Fibroblast of upper back skin (primary cell): ENCODE measurements around the gene ME3.

Experiments
- DNase-seq: peaks from one replicate; pipeline ENCODE4 v3.0.0-alpha.2; 2013

The ME3 gene

DNA sequence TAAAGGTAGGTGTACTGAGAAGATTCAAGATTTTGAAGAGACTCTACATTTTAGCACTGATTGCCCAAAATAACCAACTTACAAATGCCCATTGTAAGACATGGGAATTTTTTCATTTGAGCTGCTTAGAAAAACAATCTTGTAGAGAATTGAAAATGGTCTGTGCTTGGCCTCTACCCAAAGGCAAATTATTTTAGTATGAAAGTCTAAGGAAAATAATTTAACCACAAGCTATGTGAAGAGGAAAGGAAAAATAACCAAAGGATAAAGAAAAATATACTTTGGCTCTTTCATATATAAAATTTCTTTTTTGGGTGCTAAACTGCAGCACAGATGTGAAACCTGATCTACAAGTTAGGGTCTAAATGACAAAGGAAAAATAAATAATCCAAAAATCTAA, 54.9 kb downstream of the ME3 start:
- peak; percentile 55 for DNase-seq

DNA sequence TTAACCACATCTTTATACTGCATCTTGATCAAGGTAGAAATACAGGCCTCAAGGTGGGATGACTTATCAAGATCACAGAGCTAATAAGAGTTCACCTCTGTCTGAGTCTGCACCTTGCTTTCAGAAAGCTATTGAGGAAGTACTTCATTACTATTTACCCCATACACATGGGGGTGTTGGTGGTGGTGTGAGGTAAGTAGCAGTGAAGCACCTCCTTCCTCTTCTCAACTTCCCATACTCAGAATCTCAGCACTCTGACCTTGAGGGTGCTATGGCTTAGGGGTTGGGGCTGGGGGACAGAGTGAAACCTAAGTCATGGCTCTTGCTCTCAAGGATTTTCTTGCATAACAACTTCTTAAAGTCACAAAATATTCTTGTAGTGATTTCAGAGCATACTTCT, 56.9 kb downstream of the ME3 start:
- no peak for DNase-seq

DNA sequence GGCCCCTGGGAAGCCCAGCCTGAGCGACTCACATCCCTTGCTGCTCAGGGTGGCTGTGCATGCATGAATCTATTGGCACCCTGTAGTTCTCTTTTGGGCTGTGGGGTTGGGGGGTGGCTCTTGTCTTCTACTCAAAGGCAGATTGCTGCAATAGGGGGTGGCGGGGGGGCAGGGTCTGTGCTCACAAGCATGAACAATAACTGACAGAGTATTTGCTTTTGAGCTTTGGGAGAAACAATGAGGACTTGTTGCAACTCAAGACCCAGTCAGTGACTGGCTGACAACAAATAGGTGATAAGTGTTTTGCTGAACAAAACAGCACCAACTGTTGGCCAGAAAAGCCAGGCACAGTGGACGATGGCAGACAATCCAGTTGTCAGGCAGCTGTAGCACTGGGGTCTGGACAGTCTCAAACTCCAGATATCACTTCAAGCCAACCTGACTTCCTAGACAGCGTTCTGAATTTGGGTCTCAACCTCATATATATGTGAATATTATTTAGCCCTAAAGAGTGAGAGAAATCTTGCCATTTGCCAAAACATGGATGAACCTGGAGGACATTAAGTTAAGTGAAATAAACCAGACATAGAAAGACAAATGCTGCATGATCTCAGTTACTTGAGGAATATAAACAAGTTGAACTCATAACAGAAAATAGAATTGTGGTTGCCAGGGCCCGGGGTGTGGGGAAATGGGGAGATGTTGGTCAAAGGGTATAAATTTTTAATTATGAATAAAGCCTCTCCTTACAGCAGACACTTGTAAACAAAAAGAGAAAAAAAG, 61.7 kb downstream of the ME3 start:
- DNase-seq: no peak

DNA sequence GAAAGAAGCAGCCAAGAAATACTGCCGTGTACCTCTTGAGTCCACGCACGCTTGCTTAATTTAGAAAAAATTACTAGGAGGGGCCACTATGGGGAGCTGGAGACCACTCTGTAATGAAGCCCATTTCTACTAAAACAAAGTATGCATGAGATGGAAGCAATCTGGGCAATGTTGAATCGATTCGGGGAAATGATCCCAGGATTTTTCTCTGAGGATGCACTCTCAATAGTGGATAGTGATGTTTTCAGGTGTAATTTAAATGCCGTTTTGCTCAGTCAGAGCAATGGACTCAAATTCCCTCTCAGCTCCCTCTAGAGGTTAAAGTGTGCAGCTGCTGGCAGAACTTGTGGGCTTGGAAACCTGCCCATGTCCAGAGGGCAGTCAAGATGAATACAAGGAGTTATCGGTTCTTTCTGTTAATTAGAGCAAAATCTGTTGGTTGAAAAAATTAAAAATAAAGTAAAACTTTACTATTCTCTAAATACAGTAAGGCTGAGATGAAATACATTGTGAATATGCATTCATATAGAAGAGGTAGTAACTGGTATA, 64.1 kb downstream of the ME3 start:
- DNase-seq: peak; percentile 72

GRCh38 chr11:86606836-86607481, 65.5 kb downstream of the ME3 start:
- peak; percentile 57 for DNase-seq

DNA sequence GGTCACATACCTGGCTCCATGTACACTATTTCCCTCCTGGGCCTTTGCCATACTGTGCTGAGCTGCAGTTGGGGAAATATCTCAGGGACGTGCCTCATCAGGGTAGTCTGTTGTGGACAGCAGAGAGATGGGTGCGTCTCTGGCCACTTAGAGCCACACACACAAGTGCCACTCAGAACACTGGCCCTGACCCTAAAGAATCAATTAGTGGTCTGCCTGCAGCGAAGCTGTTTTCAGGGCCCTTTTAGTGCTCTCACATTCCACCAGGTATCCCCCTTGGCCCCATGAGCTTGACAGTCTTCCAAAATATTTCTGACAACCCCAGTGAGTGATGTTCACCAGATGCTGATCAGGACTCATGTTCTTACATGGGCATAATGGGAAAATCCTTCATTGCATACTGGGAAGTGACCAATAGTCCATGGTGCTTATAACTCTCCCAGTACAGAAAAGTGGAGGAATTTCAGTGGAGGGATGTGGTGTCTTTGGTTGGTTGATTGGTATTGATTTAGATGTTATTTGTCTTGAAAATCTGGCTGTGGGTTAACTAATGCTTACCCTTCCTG, 66.1 kb downstream of the ME3 start:
- DNase-seq: peak; percentile 63

GRCh38 chr11:86596861-86597586, 75.4 kb downstream of the ME3 start:
- DNase-seq: peak; percentile 32

DNA sequence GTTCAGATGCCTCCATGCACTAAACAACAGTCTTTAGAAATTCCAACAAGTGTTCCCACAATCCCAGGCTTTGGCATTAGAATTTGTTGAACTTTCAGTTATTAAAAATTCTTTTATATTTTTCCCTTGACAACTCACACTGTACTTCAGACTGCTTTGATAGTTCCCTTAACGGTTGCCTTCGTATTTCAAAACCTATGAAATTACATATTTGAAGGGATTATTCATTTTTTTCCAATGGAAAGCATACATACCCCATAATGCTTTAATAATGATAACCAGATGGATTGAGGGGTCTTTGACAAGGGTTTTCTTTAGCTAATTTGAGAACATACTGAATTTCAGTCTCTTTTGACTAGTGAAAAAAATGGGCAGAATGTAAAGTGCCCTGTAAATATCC, 76.5 kb downstream of the ME3 start:
- DNase-seq: no peak

- DNase-seq: no peak
These were observed 77.0 kb downstream of the ME3 start for GRCh38 chr11:86595451-86595850.

GRCh38 chr11:86594746-86595145, 77.7 kb downstream of the ME3 start:
- DNase-seq: peak; percentile 38

DNA sequence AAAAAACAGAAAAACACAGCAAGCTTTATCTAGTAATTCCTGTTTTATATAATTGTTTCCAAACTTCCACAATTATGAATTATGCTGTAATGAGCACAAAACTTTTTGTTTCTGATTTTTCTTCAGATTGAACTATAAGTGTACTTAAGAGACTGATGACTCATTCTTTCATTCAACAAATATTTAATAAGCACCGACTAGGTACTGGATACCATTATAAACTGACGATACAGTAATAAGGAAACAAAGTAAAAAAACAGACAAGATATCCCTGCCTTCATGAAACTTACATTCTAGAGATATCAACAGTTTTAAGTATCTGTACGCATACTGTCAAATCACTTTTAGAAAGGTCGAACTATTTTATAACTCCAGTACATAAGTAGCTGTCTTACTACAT, 78.6 kb downstream of the ME3 start:
- no peak for DNase-seq

DNA sequence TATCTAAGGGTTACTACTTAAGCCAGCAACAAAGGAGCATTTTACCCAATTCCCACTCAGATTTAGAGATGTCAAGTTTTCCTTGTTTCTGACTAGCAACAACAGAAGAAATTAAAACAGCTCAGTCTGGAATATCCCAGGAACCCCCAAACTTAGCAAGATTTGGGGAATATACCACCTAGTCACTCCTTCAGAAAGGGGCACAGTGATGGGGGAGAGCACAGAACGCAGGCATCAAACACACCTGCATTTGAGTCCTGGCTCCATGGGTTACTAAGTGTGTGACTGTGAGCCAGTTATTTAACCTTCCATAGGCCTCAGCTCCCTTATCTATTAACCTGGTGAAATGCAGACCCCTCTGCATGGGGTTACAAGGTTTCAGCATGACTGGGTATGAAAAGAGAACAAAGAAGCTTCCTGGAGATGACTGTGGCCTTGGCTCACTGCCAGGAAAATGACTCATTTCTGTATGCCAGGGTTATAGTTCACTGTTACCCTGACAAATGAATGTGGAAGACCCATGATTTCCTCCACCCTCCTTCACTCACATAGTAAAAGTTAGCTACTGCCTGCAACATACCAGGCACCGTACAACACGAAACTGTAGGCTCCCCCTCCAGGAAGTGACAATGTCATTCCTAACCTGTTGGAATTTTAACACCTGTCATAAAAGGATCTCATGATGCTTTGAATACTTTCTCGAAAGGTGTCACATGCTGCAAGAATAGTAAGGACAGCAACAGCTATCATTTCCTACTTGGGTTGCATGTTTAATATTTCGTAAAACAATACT, 79.6 kb downstream of the ME3 start:
- peak; percentile 72 for DNase-seq

DNA sequence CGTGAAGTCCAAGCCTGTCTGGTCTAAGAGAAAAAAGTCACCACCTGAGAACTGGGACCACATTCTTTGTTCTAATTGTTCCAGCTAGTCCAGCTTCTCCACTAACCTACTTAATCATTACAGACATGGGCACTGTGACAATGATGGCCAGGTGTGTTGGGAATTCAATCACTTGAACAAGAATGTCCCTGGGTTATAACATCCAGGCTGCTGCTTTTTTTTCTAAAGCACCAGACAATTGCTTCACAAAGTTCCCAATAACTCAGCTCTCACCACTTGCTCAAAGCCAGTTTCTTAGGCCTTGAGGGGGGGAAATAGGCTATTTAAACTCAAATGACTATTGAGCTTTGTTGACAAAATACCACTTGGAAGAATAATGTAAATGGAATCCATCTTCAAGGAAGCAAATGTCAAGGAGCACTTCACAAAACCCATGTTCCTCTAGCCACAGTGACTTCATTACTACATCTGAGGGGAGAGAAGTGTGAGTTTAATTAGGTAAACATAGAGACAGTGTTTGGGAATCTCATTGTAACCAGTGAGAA, 80.3 kb downstream of the ME3 start:
- DNase-seq: peak; percentile 44

DNA sequence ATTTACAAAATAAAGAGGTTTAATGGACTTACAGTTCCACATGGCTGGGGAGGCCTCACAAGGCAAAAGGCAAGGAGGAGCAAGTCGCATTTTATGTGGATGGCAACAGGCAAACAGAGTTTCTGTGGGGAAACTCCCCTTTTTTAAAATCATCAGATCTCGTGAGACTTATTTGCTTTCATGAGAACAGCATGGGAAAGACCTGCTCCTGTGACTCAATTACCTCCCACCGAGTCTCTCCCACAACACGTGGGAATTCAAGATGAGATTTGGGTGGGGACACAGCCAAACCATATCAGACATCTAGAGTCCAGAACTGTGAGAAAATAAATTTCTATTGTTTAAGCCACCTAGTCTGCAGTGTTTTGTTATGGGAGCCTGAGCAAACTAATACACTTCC, 80.8 kb downstream of the ME3 start:
- DNase-seq: no peak

DNA sequence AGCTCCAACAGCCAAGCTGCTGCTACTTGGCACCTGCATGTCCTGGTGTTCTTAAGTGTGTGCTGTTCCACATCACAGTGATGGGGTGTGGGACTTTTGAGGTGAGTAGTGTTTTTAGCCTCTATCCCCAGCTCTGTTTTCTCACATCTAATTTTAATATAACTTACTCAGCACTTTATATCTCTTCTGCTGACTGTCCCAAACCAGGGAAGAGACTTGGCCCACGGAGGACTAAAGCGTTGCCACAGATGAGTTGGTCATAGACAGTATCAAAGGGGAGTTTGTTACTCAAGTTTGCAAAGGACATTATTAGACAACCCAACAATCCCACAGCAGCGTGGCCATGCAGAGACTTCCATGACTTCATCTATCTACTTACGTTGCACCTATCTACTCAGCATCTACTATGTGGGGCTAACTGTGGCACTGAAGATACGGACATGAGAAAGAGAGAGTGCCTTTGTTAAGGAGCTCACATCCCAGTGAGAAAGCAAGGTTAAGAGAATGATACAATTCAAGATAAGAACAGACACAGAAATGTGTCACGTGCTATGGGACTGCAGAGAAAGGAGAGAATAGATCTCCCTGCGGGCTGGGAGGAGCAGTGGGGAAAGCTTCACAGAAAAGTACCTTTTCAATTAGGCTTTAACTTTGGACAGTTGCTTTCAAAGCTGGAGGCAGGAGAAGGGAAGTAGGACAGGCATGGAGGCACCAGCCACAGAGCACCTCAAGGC, 82.4 kb downstream of the ME3 start:
- no peak for DNase-seq

GRCh38 chr11:86589204-86589603, 83.2 kb downstream of the ME3 start:
- no peak for DNase-seq

DNA sequence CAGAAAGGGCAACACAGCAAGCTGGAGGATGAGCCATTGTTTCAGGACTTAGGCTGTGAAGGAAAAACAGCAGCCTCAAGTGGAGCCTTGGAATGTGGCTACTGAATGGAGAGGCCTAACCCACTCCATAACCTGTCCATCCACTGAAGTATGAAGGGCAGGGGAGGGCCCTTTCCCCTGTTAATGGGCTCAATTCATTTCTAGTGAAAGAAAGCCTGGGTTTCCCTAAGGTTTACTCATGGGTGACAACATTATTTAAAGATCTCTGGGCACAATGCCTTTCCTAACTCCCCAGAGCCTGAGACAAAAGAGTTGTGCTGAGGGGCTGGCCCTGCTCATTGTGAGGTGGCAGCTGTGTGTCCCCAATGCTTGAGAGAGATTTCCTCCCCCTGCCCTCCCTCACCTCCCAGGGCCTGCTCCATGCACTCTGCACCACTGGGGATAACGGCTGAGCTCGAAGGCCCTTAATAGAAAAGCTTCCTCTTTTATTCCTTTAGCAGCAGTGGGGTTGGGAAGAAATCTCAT, 83.8 kb downstream of the ME3 start:
- DNase-seq: no peak

GRCh38 chr11:86587264-86588193, 84.9 kb downstream of the ME3 start:
- no peak for DNase-seq

DNA sequence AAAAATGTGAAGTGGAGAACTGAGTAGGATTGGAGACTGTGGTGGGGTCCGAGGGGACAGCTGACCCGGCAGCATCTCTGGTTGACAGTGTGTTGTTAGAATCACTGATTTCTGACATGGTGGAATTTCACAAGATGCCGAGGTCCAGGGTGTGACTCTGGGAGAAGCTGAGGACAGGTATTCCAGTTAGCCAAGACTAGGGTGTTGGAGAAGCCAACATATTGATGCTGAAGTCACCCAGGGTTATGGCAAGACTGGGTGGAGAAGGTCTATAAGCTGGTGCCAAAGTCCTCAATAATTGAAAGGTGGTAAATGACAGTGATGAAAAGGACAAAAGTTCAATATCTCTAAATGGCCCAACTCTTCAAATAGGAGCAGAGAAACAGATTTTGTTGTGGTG, 86.1 kb downstream of the ME3 start:
- DNase-seq: no peak

GRCh38 chr11:86582898-86583297, 89.5 kb downstream of the ME3 start:
- no peak for DNase-seq
